Measurements from ENCODE around the gene DNM3.

- TF ChIP-seq CTCF (IDR thresholded peaks at IDR 0.05; ENCODE audit: extremely low read depth in 1 of 2, insufficient read depth in 1 of 2, low read depth in 1 of 2, low read length in 2 of 2) = no peak
- TF ChIP-seq EZH2 (IDR thresholded peaks at IDR 0.05; ENCODE audit: borderline replicate concordance, low read depth, low read length, severe bottlenecking) = no peak
Measured at GRCh38 chr1:172451002-172451443, 609.7 kb downstream of the DNM3 start.
